Measurements from ENCODE around the gene FAM131C.

FAM131C gene

GRCh38 chr1:16014509-16015482 lies 58.7 kb downstream of the FAM131C start:
- no peak overlapping the region for H3K27ac ChIP-seq (ENCODE audit: low read depth, low read length)
- no peaks in the 10 kb centered on the region for H3K36me3 ChIP-seq (ENCODE audit: insufficient read depth, low read length)
- H2AFZ ChIP-seq (ENCODE audit: low read length, unreplicated experiment): no peak overlapping the region
- no peaks in the 10 kb centered on the region for H3K27me3 ChIP-seq (ENCODE audit: insufficient read depth, low read length)
- H3K4me3 ChIP-seq (ENCODE audit: low read depth, low read length): no peak overlapping the region
- H3K4me1 ChIP-seq (ENCODE audit: control insufficient read depth, insufficient read depth, low read length, unreplicated experiment): peaks cover 46% of the 10 kb centered on the region
- no peaks in the 10 kb centered on the region for H3K79me2 ChIP-seq (ENCODE audit: control insufficient read depth, insufficient read depth, low read length, unreplicated experiment)

GRCh38 chr1:16013908-16014258 lies 59.6 kb downstream of the FAM131C start:
- H3K36me3 ChIP-seq (ENCODE audit: insufficient read depth, low read length): no peaks in the 10 kb centered on the region
- no peaks in the 10 kb centered on the region for H3K79me2 ChIP-seq (ENCODE audit: control insufficient read depth, insufficient read depth, low read length, unreplicated experiment)
- peaks cover 37% of the 10 kb centered on the region for H3K4me1 ChIP-seq (ENCODE audit: control insufficient read depth, insufficient read depth, low read length, unreplicated experiment)
- H2AFZ ChIP-seq (ENCODE audit: low read length, unreplicated experiment): no peak overlapping the region
- no peak overlapping the region for H3K4me3 ChIP-seq (ENCODE audit: low read depth, low read length)
- H3K27ac ChIP-seq (ENCODE audit: low read depth, low read length): no peak overlapping the region
- H3K27me3 ChIP-seq (ENCODE audit: insufficient read depth, low read length): no peaks in the 10 kb centered on the region

- Histone ChIP-seq H3K4me3 (ENCODE audit: low read depth, low read length) (peak overlapping the region; percentile 60), H3K27ac (ENCODE audit: low read depth, low read length) (no peak overlapping the region), H3K36me3 (ENCODE audit: insufficient read depth, low read length) (no peaks in the 10 kb centered on the region), H3K27me3 (ENCODE audit: insufficient read depth, low read length) (no peaks in the 10 kb centered on the region), H2AFZ (ENCODE audit: low read length, unreplicated experiment) (peak overlapping the region; percentile 45), H3K4me1 (ENCODE audit: control insufficient read depth, insufficient read depth, low read length, unreplicated experiment) (peaks cover 32% of the 10 kb centered on the region), H3K79me2 (ENCODE audit: control insufficient read depth, insufficient read depth, low read length, unreplicated experiment) (no peaks in the 10 kb centered on the region)
Observed at GRCh38 chr1:16013220-16013907, 60.1 kb downstream of the FAM131C start.

- H3K79me2 ChIP-seq (ENCODE audit: control insufficient read depth, insufficient read depth, low read length, unreplicated experiment): no peaks in the 10 kb centered on the region
- H3K4me3 ChIP-seq (ENCODE audit: low read depth, low read length): peak overlapping the region; percentile 60
Observed at GRCh38 chr1:16012590-16013219, 60.7 kb downstream of the FAM131C start.

GRCh38 chr1:16011936-16012589 lies 61.4 kb downstream of the FAM131C start:
- no peaks in the 10 kb centered on the region for H3K36me3 ChIP-seq (ENCODE audit: insufficient read depth, low read length)
- no peak overlapping the region for H3K27ac ChIP-seq (ENCODE audit: low read depth, low read length)
- H3K4me1 ChIP-seq (ENCODE audit: control insufficient read depth, insufficient read depth, low read length, unreplicated experiment): peaks cover 19% of the 10 kb centered on the region
- H2AFZ ChIP-seq (ENCODE audit: low read length, unreplicated experiment): no peak overlapping the region
- H3K27me3 ChIP-seq (ENCODE audit: insufficient read depth, low read length): no peaks in the 10 kb centered on the region
- no peak overlapping the region for H3K4me3 ChIP-seq (ENCODE audit: low read depth, low read length)
- no peaks in the 10 kb centered on the region for H3K79me2 ChIP-seq (ENCODE audit: control insufficient read depth, insufficient read depth, low read length, unreplicated experiment)

More at GRCh38 chr1:16012590-16013219, 60.7 kb downstream of the FAM131C start:
- no peak overlapping the region for H3K27ac ChIP-seq (ENCODE audit: low read depth, low read length)
- no peaks in the 10 kb centered on the region for H3K36me3 ChIP-seq (ENCODE audit: insufficient read depth, low read length)
- peak overlapping the region; percentile 45 for H2AFZ ChIP-seq (ENCODE audit: low read length, unreplicated experiment)
- peaks cover 26% of the 10 kb centered on the region for H3K4me1 ChIP-seq (ENCODE audit: control insufficient read depth, insufficient read depth, low read length, unreplicated experiment)
- H3K27me3 ChIP-seq (ENCODE audit: insufficient read depth, low read length): no peaks in the 10 kb centered on the region

GRCh38 chr1:16010837-16011236 lies 62.6 kb downstream of the FAM131C start:
- no peaks in the 10 kb centered on the region for H3K79me2 ChIP-seq (ENCODE audit: control insufficient read depth, insufficient read depth, low read length, unreplicated experiment)
- H3K4me1 ChIP-seq (ENCODE audit: control insufficient read depth, insufficient read depth, low read length, unreplicated experiment): peaks cover 13% of the 10 kb centered on the region
- no peaks in the 10 kb centered on the region for H3K27me3 ChIP-seq (ENCODE audit: insufficient read depth, low read length)

GRCh38 chr1:16009678-16010077 lies 63.8 kb downstream of the FAM131C start:
- H3K79me2 ChIP-seq (ENCODE audit: control insufficient read depth, insufficient read depth, low read length, unreplicated experiment): no peaks in the 10 kb centered on the region
- no peaks in the 10 kb centered on the region for H3K36me3 ChIP-seq (ENCODE audit: insufficient read depth, low read length)
- H3K4me1 ChIP-seq (ENCODE audit: control insufficient read depth, insufficient read depth, low read length, unreplicated experiment): peaks cover 11% of the 10 kb centered on the region
- H3K27ac ChIP-seq (ENCODE audit: low read depth, low read length): no peak overlapping the region
- no peak overlapping the region for H2AFZ ChIP-seq (ENCODE audit: low read length, unreplicated experiment)
- no peaks in the 10 kb centered on the region for H3K27me3 ChIP-seq (ENCODE audit: insufficient read depth, low read length)
- no peak overlapping the region for H3K4me3 ChIP-seq (ENCODE audit: low read depth, low read length)

More at GRCh38 chr1:16010837-16011236, 62.6 kb downstream of the FAM131C start:
- Histone ChIP-seq H2AFZ (ENCODE audit: low read length, unreplicated experiment) (no peak overlapping the region), H3K4me3 (ENCODE audit: low read depth, low read length) (no peak overlapping the region), H3K27ac (ENCODE audit: low read depth, low read length) (no peak overlapping the region), H3K36me3 (ENCODE audit: insufficient read depth, low read length) (no peaks in the 10 kb centered on the region)

- Histone ChIP-seq H2AFZ (ENCODE audit: low read length, unreplicated experiment) (no peak overlapping the region), H3K36me3 (ENCODE audit: insufficient read depth, low read length) (no peaks in the 10 kb centered on the region), H3K27ac (ENCODE audit: low read depth, low read length) (no peak overlapping the region)
Observed at GRCh38 chr1:16009030-16009460, 64.4 kb downstream of the FAM131C start.

More at GRCh38 chr1:16009030-16009460, 64.4 kb downstream of the FAM131C start:
- no peaks in the 10 kb centered on the region for H3K27me3 ChIP-seq (ENCODE audit: insufficient read depth, low read length)
- peaks cover 11% of the 10 kb centered on the region for H3K4me1 ChIP-seq (ENCODE audit: control insufficient read depth, insufficient read depth, low read length, unreplicated experiment)
- no peaks in the 10 kb centered on the region for H3K79me2 ChIP-seq (ENCODE audit: control insufficient read depth, insufficient read depth, low read length, unreplicated experiment)
- no peak overlapping the region for H3K4me3 ChIP-seq (ENCODE audit: low read depth, low read length)

Measured in ACC112 (cell line).